Measurements from ENCODE around the gene FBXW10B. TPM values are rescaled to one million over a fixed set of nuclear protein-coding genes. Genes with fewer than 3 reads are reported as not detected.
"Not testable (repeated sequence)": the region's sequence is repeated elsewhere in the genome, so short reads cannot be mapped to it uniquely, and the experiment has no call there.

FBXW10B gene
- total RNA-seq, 1 donor from 2014 or later = 0.46 TPM

- H3K9me3 Mint-ChIP-seq; H3K4me1 Mint-ChIP-seq (ENCODE audit: low read depth); intact Hi-C loops (cut with micrococcal nuclease); H3K36me3 Mint-ChIP-seq (ENCODE audit: low read depth); H3K27me3 Mint-ChIP-seq (ENCODE audit: low read depth); H3K27ac Mint-ChIP-seq; DNase-seq (ENCODE audit: low spot score); H3K4me3 Mint-ChIP-seq (ENCODE audit: low read depth): not testable (repeated sequence)
These were observed 2.6 kb upstream of the FBXW10B start for GRCh38 chr17:15622124-15622523.

- DNase-seq (ENCODE audit: low spot score); H3K36me3 Mint-ChIP-seq (ENCODE audit: low read depth); H3K27ac Mint-ChIP-seq; H3K4me1 Mint-ChIP-seq (ENCODE audit: low read depth); H3K27me3 Mint-ChIP-seq (ENCODE audit: low read depth); H3K4me3 Mint-ChIP-seq (ENCODE audit: low read depth); H3K9me3 Mint-ChIP-seq; intact Hi-C loops (cut with micrococcal nuclease): not testable (repeated sequence)
These were observed 2.7 kb downstream of the FBXW10B start for GRCh38 chr17:15616828-15617227.

GRCh38 chr17:15615850-15616249, 3.7 kb downstream of the FBXW10B start:
- H3K27ac Mint-ChIP-seq; DNase-seq (ENCODE audit: low spot score); H3K4me3 Mint-ChIP-seq (ENCODE audit: low read depth); H3K36me3 Mint-ChIP-seq (ENCODE audit: low read depth); H3K9me3 Mint-ChIP-seq; H3K27me3 Mint-ChIP-seq (ENCODE audit: low read depth); intact Hi-C loops (cut with micrococcal nuclease); H3K4me1 Mint-ChIP-seq (ENCODE audit: low read depth): not testable (repeated sequence)

DNA sequence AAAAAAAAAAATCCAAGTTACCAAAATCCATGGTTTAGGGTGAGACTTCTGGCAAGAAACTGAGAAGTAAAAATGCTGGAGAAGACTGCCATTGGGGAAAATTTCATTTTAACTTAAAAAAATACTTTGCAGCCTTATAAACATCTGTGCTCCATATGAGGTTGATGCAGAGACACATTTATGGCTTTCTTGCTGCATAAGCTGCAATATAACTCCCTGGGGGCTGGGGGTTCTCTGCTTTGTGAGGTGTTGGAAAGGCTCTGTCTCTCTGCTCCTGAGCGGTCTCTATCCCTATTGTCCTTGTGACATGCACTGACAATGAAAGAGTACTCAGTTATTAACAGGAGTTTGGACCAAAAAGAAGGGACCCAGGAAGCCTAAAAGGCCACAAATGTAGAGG, 6.4 kb downstream of the FBXW10B start:
- H3K4me3 Mint-ChIP-seq (ENCODE audit: low read depth); H3K27ac Mint-ChIP-seq; H3K4me1 Mint-ChIP-seq (ENCODE audit: low read depth); intact Hi-C loops (cut with micrococcal nuclease); H3K27me3 Mint-ChIP-seq (ENCODE audit: low read depth); H3K9me3 Mint-ChIP-seq; DNase-seq (ENCODE audit: low spot score); H3K36me3 Mint-ChIP-seq (ENCODE audit: low read depth): not testable (repeated sequence)

DNA sequence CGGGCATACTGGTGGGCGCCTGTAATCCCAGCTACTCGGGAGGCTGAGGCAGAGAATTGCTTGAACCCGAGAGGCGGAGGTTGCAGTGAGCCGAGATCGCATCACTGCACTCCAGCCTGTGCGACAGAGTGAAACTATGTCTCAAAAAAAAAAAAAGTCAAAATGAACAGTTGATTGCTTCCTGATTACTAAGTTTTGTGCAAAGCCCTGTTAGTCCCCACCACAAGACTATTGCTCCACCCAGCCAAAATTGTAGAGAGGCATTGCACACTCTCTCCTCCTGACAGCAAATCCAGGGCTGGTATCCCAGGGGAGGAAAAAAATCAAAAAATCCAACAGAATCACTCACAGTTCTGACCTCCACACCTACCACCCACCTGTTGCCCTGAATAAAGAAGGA, 26.5 kb downstream of the FBXW10B start:
- H3K27me3 Mint-ChIP-seq (ENCODE audit: low read depth); H3K36me3 Mint-ChIP-seq (ENCODE audit: low read depth); DNase-seq (ENCODE audit: low spot score); H3K9me3 Mint-ChIP-seq; H3K4me3 Mint-ChIP-seq (ENCODE audit: low read depth); H3K27ac Mint-ChIP-seq; intact Hi-C loops (cut with micrococcal nuclease): not testable (repeated sequence)
- H3K4me1 Mint-ChIP-seq (ENCODE audit: low read depth) = peaks cover 28% of the 10 kb centered on the region

DNA sequence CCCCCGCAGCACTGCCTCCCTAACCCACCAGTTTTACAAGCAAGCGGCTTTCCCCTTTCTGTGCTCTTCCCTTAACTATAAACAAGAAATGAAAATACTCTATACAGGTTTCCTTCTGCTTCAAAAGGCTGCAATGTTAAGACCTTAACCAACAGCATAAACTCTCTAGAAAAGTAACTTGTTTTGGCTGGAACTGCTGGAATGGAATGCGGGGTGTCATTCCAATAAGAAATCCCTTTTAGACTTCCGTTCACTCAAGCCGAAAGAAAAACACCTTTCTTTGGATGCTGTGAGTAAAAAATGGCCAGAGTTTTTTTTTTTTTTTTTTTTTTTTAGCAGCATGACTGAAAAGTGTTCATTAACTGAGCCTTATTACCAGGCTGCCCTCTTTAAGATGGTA, 27.5 kb downstream of the FBXW10B start:
- H3K4me1 Mint-ChIP-seq (ENCODE audit: low read depth) = peaks cover 31% of the 10 kb centered on the region
- H3K27me3 Mint-ChIP-seq (ENCODE audit: low read depth); H3K27ac Mint-ChIP-seq; DNase-seq (ENCODE audit: low spot score); H3K36me3 Mint-ChIP-seq (ENCODE audit: low read depth); H3K4me3 Mint-ChIP-seq (ENCODE audit: low read depth); H3K9me3 Mint-ChIP-seq; intact Hi-C loops (cut with micrococcal nuclease): not testable (repeated sequence)

DNA sequence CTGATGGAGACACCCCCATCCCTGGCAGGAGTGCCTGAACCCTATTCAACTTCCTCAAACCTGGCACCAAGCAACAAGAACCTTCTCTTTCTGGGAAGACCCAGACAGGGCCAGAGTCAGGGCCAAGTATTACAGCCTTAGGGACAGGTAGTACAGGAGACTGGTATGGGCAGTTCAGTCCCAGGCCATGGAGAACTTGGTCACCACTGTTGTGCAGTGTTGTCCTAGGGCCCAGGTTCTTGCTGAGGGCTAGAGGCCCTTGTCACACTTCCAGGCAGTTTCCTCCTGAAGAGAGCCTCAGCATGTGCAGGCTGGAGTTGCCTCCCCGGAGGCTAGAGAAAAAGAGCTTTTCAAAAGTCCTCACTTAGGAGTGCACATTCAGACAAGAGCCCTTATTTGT, 28.7 kb downstream of the FBXW10B start:
- DNase-seq (ENCODE audit: low spot score); intact Hi-C loops (cut with micrococcal nuclease); H3K27ac Mint-ChIP-seq; H3K36me3 Mint-ChIP-seq (ENCODE audit: low read depth); H3K27me3 Mint-ChIP-seq (ENCODE audit: low read depth); H3K9me3 Mint-ChIP-seq: not testable (repeated sequence)
- Mint-ChIP-seq H3K4me3 (ENCODE audit: low read depth) (peak overlapping the region; percentile 13), H3K4me1 (ENCODE audit: low read depth) (peaks cover 35% of the 10 kb centered on the region)

- H3K4me3 Mint-ChIP-seq (ENCODE audit: low read depth) = peak overlapping the region; percentile 49
- H3K27me3 Mint-ChIP-seq (ENCODE audit: low read depth); intact Hi-C loops (cut with micrococcal nuclease); H3K9me3 Mint-ChIP-seq; H3K36me3 Mint-ChIP-seq (ENCODE audit: low read depth): not testable (repeated sequence)
- peak; percentile 18 for DNase-seq (ENCODE audit: low spot score)
- H3K27ac Mint-ChIP-seq = peak overlapping the region; percentile 66
- peaks cover 35% of the 10 kb centered on the region for H3K4me1 Mint-ChIP-seq (ENCODE audit: low read depth)
These were observed 29.7 kb downstream of the FBXW10B start for GRCh38 chr17:15589544-15590536.

GRCh38 chr17:15588017-15588416, 31.5 kb downstream of the FBXW10B start:
- not testable (repeated sequence) for H3K27ac Mint-ChIP-seq

DNA sequence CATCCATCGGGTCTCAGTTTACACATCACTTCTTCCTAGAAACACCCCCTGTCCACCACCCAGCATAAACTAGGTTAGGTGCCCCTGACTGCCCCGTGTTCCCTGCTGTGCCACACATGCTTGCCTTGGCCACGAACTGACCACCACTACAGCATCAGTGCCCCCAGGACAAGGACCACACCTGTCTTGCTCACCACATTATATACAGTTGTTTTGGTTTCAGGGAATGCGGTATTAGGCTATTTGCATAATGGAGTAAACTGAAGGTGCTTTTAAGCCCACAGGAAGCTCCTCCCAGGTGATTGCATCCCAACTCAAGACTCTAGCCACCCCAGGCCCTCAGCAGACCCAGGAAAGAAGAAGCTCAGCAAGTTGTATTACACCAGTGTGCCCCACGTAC, 36.2 kb downstream of the FBXW10B start:
- intact Hi-C loops (cut with micrococcal nuclease) = not testable (repeated sequence)

More at GRCh38 chr17:15588017-15588416, 31.5 kb downstream of the FBXW10B start:
- H3K36me3 Mint-ChIP-seq (ENCODE audit: low read depth); H3K4me3 Mint-ChIP-seq (ENCODE audit: low read depth); H3K27me3 Mint-ChIP-seq (ENCODE audit: low read depth); intact Hi-C loops (cut with micrococcal nuclease); H3K9me3 Mint-ChIP-seq; DNase-seq (ENCODE audit: low spot score): not testable (repeated sequence)
- peaks cover 31% of the 10 kb centered on the region for H3K4me1 Mint-ChIP-seq (ENCODE audit: low read depth)

DNA sequence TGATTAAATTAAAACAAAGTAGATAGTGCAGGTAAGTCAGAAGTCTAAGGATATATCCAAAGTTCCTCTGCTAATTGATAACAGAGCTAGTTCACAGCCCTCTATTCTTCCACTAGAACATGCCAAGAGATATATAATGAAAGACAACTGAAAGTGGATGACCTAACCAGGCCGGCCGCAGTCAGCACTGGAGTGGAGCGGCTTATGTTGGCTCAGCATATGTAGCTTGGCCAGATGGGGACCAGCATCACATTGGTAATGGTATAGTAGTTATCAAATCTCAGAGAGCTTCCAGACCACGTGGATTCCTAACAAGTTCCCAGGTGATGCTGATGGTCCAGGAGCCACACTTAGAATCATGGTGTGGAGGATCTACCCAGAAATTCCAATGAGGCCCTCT, 38.0 kb downstream of the FBXW10B start:
- H3K4me3 Mint-ChIP-seq (ENCODE audit: low read depth); H3K9me3 Mint-ChIP-seq; H3K27ac Mint-ChIP-seq; DNase-seq (ENCODE audit: low spot score); H3K4me1 Mint-ChIP-seq (ENCODE audit: low read depth); H3K36me3 Mint-ChIP-seq (ENCODE audit: low read depth); intact Hi-C loops (cut with micrococcal nuclease): not testable (repeated sequence)
- peaks cover 19% of the 10 kb centered on the region for H3K27me3 Mint-ChIP-seq (ENCODE audit: low read depth)

More for the DNA sequence above, 36.2 kb downstream of the FBXW10B start:
- not testable (repeated sequence) for DNase-seq (ENCODE audit: low spot score); H3K4me3 Mint-ChIP-seq (ENCODE audit: low read depth); H3K36me3 Mint-ChIP-seq (ENCODE audit: low read depth); H3K27ac Mint-ChIP-seq; H3K9me3 Mint-ChIP-seq; H3K4me1 Mint-ChIP-seq (ENCODE audit: low read depth)
- H3K27me3 Mint-ChIP-seq (ENCODE audit: low read depth) = peaks cover 18% of the 10 kb centered on the region

DNA sequence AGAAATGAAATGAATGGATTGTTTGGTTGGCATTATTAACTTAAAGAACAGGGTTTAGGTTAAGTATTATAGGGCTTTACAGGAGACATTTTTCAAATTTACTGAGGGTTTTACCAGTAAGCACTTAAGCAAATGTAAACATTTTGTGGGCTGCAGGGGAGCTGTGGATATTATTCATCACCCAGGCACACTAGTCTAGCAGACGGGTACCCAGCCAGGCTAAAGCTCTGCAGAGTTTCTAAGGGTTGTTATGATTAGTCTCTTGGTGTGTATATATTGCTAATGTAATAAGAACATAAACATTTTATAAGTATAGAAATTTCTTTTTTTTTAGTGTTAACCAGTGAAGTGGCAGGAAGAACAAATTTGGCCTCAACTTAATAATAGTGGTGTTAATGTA, 42.7 kb downstream of the FBXW10B start:
- H3K36me3 Mint-ChIP-seq (ENCODE audit: low read depth); DNase-seq (ENCODE audit: low spot score); H3K4me3 Mint-ChIP-seq (ENCODE audit: low read depth); intact Hi-C loops (cut with micrococcal nuclease); H3K27ac Mint-ChIP-seq; H3K4me1 Mint-ChIP-seq (ENCODE audit: low read depth); H3K9me3 Mint-ChIP-seq: not testable (repeated sequence)
- H3K27me3 Mint-ChIP-seq (ENCODE audit: low read depth) = peaks cover 17% of the 10 kb centered on the region

- H3K27ac Mint-ChIP-seq; intact Hi-C loops (cut with micrococcal nuclease); H3K4me3 Mint-ChIP-seq (ENCODE audit: low read depth); DNase-seq (ENCODE audit: low spot score); H3K36me3 Mint-ChIP-seq (ENCODE audit: low read depth); H3K9me3 Mint-ChIP-seq; H3K4me1 Mint-ChIP-seq (ENCODE audit: low read depth): not testable (repeated sequence)
- peaks cover 16% of the 10 kb centered on the region for H3K27me3 Mint-ChIP-seq (ENCODE audit: low read depth)
These were observed 44.8 kb downstream of the FBXW10B start for GRCh38 chr17:15574660-15575059.

All from activated T-helper 2 cell treated with anti-CD3 and anti-CD28 coated beads, Interferon-gamma antibody, Interleukin-2, Interleukin-4, amounts not matched to agents 10 μg/mL and 5 μg/mL and 100 μg/mL, durations not matched to agents 14 hours and 24 hours and 36 hours (primary cell).